HG03342 (cell line): ENCODE results near the gene SEC14L2.

Experiments
- ATAC-seq: cut with Tn5 transposase; IDR thresholded peaks from one replicate; pipeline ENCODE4 v1.9.1; 2021; ENCODE audit warnings: mild to moderate bottlenecking, moderate library complexity; ENCODE audit not compliant: unreplicated experiment

The SEC14L2 gene

DNA sequence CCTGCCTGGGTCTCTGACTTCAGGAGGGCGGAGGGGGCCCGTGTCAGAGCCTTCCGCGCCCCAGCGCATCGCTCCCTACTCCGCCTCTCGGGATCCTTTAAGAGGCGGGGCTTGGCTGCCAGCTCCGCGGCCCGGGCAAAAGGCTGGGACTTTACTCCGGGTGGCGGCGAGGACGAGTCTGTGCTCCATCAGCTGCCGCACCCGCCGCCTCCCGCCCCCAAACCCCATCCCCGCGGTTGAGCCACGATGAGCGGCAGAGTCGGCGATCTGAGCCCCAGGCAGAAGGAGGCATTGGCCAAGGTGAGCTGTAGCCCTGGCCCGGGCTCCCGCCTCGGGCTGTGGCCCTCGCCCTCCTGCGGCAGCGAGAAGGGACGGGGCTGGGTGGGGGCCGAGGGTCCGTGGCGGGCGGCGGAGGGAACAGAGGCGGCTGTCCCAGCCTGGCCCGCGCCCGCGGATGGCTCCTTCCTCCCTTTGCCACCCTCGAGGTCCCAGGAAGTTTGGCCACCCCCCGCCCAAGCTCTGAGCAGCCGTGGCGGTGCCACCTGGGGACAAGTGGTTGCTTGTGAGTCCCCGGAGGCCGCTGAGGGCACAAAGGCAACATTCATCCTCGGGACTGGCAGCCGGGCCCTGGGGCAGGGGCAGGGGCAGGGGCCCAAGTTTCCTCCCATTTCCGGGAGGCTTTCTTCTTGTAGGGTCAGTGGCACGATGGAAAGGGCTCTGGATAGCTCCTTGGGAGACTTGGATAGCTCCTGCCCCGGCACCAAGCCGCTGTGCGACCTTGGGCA, at the start of gene SEC14L2:
TSS of gene SEC14L2 (plus strand) at position 148 of the 785 bp plus-strand sequence. CDS start at position 247, 99 bp downstream.
- ATAC-seq: no peak

DNA sequence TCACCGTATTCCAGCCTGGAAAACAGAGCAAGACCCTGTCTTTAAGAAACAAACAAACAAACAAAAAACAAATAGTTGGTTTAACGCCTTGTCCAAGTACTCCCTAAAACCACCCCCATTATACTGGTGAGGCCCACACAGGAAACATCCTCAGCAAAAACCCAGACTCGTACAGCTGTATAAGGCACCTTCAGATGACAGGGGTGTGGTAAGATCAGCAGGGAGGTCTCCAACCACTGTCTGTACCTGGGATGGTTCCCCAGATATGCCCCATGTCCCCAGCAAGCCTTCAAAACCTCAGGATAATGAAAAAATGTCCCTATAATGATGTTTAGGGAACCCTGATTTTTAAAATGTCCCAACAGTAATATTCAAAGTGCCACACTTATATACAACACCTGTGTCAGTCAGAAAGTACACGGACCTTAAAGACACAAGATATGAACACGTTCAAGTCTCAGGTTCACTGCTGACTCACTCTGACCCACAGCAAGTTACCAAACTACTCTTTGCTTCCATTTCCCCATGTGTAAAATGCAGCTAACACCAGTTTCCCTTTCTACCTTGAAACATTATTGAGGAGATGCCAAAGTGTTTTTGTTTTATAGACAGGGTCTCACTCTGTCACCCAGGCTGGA, 49.4 kb upstream of the SEC14L2 start:
- ATAC-seq: no peak

DNA sequence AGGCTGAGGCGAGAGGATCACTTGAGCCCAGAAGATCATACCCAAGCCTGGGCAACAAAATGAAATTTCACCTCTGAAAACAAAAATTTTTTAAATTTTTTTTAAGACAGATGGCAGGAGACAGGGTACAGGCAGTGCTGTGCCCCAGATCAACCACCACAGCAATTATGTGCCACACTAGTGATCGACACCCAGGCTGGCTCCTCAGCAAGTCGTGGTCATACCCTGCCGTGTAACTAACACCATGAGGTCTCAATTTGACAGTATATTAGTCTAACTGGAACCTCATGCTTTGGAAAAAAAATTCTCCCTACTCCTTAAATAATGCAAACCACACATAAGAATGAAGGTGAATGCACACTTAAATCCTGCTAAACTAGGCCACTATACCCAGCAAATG, 48.4 kb upstream of the SEC14L2 start:
- no peak for ATAC-seq

DNA sequence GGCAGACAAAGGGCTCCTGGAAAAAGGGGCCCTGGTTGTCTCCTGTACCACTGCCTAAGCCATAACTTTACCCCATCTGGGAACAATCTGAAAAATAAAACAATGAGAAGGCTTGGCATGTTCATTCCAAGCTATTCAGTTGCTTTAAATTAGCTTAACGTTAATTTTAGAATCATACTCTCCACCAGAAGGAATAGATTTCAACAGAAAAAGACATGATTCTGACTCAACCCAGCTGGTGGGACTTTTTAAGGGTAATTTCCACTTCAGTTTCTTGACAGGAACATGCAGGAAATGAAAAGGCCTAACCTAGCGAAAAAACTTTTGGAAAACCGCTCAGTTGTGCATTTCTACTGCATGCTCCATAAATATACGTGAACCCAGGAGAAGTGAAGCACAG, 48.0 kb upstream of the SEC14L2 start:
- no peak for ATAC-seq

DNA sequence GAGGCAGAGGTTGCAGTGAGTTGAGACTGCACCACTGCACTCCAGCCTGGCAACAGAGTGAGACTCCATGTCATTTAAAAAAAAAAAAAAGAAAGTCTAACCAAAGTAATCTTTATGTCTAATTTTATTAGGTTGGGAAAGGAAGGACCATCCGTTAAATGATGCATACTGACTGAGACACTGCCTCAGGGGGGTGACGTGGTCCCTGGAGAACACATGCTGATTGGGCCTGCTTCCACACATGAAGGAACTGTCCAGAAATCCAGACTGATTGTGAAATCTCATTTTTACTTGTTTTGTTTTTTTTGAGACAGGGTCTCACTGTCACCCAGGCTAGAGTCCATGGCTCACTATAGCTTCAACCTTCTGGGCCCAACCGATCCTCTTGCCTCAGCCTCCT, 45.6 kb upstream of the SEC14L2 start:
- no peak for ATAC-seq

DNA sequence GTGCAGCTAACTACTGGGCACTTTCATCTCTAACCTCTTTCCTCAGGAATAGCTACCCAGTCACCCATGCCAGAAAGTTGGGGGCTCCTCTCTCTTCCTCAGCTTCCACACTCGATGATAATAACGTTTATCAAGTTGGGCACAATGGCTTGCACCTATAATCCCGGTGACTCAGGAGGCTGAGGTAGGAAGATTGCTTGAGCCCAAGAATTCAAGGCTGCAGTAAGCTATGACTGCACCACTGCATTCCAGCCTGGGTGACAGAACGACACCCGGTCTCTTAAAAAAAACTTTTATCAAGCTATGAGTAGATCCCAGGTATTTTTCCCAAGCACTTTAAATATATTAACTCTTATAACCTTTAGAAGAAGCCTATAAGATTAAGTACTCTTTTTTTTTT, 42.2 kb upstream of the SEC14L2 start:
- no peak for ATAC-seq

DNA sequence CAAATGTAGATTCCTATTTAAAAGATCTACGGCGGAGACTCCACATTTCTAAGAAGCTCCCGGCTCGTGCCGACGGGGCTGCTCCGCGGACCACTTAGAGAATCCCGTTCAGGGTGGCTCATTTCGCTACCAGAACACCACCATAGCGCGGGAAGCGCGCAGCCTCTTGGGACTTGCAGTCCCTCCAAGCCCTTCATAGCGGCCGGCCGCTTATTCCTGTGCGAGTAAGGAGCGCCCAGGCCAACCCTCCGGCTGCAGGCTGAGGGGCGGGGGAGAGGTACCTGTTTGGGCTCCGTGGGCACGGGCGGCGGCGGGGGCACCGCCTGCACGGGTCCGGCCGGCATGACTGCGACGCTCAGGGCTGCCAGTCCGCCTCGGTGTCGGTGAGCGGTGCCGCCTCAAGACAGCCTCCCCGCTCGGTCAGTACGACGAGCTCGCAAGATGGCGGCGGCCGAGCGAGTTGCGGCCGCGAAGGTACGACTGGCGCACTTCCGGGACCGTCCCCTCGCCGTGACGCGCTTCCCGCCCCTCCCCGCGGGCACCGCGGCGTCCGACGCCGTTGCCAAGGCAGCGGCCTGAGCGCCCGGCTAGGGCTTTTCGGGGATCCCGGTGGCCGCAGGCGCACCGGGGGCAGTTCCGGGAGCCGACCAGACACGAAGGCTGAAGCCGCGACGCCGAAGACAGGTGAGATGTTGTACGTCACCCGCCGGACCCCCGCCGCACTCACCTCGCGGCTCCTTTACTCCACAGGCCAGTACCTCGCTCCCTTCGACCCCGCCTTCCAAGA, 40.2 kb upstream of the SEC14L2 start, which contains the start of the genes CCDC157 and SF3A1:
TSS of gene CCDC157 (plus strand) at position 559 of the 787 bp plus-strand sequence. CDS start 8,994 bp downstream, outside the sequence.
TSS of gene SF3A1 (minus strand) at position 446 of the 787 bp plus-strand sequence. CDS start at position 344, 102 bp downstream.
- peak; percentile 86 for ATAC-seq

DNA sequence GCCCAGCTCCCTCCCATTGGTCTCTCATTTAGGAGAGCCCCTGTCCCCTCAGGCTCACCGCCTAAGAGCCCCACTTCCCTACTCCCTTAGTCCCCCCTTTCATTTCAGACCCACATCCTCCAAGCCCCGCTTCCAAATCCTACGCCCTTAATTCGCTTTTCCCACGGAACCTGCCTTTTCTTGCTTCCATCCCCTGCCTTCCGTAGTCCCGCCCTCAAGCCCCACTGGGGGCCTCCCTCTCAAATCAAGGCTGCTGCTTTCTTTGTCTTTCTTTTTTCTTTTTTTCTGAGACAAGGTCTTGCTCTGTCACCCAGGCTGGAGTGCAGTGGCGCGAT, 39.6 kb upstream of the SEC14L2 start:
- no peak for ATAC-seq

DNA sequence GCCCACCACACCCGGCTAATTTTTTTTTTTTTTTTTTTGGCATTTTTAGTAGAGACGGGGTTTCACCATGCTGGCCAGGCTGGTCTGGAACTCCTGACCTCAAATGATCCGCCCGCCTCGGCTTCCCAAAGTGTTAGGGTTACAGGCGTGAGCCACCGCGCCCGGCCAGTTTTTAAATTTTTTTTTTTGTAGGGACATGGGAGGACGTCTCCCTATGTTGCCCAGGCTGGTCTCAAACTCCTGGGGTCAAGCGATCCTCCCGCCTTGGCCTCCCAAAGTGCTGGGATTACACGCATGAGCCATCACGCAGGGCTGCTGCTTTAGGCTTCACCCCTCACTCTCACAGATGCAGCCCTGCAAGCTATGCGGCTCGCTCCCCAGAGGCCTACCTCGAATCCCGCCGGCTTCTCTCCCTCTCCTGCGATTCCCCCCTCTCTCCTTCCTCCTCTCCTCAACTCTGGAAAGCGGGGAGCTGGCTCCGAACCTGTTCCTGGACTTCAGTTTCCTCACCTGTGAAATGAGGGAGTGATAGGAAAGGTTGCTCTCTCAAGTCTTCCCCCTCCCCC, 39.1 kb upstream of the SEC14L2 start:
- ATAC-seq: no peak

DNA sequence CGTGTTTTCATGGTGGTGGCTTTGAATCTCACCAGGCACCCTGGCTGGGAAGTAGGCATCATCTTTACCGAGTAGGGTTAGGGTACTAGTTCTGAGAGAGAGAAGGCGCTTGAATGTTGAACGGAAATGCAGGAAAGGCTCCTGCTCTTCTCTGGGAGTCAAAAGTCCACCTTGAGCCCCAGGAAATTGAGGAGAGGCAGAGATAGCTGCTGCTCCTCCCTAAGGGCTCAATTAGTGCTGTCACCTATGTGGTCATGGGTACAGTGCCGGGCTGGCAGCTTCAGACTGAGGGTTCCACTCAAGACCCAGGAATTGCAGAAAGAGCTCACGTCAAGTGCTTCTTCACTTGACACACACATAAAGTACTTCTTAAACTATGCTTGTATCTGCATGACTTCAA, 38.3 kb upstream of the SEC14L2 start:
- ATAC-seq: no peak

DNA sequence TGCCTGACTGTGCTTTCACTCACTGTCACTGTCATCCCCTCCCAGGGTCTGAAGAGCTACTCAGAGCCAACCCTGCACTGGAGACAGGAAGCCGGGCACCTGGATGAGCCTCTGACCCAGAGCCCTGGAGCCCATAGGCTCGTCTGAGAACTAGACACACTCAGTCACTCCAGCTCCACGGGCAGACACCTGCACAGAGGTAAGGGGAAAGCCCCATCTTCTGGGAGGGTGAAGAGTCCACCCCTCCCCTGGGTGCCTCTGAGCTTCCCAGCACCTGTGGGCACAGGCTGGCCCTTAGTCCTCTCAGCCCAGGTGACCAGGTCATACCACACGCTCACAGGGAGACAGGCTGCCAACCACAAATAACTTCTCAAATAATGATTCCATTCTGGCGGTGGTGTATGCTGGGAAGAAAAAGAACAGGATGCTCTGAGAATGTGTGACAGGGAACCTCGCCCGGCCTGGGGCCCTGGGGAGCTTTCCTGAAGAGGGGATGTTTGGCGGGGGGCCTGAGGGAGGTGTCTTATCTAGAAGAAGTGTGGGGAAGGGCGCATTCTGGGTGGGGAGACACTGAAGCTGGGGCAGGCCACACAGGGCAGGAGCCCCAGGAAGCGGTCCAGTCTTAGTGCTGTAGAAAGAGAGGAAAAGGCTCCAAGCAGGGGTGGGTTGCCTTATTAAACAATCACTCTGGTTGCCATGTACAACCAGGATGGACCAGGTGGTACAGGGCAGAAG, 34.7 kb upstream of the SEC14L2 start:
- ATAC-seq: no peak

DNA sequence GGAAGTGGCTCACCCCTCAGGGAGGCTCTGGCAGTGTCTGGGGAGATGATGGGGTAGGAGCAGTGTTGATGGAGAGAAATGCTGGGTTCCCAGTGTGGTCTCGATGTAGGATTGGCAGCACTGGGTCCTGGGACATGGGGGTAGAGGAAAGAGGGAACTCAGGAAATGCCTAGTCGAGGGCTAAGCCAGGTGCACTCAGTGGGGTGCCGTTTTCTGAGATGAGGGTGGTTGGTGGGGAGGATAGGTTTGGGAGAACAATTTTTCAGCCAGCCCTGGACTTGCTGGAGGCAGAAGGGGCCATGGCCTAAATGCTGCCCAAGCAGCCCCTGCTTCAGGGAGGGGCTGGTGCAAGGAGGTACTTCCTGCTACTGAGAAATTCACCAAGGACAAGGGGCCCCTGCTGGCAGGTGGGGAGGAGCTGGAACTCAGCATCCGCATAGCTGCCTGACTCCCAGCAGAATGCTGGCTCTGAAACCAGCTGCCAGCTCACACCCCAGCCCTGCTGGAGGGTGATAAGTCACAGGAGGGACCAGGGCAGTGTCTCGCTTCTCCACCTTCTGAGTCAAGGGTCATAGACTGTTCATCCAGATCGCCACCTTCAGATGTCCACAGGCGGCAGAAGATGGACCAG, 34.1 kb upstream of the SEC14L2 start:
- no peak for ATAC-seq

DNA sequence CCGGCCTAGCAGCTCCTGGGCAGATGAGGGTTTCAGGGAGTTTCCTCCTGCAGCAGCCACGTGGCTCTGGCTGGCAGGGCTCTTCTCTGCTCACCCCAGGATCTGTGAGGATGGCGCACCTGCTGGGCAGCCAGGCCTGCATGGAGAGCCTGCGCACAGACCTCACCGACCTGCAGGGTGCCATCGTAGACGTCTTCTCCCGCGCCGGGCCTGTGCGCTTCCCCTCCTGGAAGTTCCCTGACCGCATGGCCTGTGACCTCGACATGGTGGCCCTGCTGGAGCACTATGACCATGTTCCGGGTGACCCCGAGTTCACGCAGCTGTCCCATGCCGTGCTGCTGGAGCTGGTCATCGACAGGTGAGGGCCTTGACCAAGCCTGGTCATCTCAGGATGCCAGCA, 30.9 kb upstream of the SEC14L2 start:
- no peak for ATAC-seq

DNA sequence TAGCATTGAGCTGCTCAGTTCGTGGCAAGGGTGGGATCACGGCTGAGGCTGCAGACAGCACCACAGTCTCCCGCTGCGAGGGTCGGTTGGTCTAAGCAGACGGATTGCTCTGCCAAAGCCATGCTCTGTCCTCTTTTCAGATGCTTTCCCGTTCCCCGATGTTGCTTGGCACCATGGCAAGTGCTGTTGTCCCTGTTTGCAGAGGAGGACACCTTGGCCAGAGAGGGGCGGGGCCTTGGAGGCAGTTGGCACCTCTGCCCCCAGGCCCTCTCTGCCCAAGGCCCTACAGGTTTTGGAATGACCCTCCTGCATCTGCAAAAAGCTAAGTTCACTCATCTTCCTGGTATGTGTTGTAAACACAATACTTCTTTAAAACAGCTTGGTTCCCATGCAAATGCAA, 28.4 kb upstream of the SEC14L2 start:
- ATAC-seq: no peak

DNA sequence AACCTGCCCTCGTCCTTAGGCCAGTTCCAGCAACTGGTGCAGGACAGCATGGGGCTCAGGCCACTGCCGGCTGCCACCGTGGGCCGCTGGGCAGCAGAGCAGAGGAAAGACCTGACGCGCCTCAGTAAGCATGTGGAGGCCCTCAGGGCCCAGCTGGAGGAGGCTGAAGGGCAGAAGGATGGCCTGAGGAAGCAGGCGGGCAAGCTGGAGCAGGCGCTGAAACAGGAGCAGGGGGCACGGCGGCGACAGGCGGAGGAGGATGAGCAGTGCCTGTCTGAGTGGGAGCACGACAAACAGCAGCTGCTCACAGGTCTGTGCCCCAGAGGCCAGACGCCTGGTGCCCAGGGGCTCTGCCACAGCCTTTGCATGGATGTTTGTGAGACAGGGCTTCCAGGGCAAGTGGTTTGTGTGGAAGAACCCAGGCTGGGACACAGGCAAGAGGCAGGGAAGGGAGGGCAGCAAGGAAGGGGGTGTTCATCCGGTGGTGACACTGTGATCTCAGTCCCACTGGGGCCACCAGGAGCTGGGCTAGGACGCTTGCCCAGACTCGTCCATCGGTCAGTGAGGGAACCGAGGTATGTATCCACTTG, 26.1 kb upstream of the SEC14L2 start:
- ATAC-seq: no peak

DNA sequence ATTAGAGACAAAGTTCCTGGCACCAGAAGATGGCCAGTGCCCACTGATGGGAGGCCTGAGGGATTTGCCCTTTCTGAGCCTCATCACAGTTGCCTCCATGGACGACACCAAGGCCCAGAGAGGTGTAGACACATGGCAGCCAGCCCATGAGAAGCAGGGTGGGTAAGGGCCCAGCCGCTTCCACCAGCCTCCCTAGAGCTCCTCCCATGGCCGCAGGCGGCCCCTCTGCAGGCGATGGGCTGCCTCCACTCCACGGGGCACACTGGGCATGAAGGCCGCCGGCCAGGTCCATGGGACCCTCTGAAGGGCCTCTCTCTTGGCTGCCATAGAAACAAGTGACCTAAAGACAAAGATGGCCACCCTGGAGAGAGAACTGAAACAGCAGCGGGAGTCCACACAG, 25.5 kb upstream of the SEC14L2 start:
- ATAC-seq: no peak

DNA sequence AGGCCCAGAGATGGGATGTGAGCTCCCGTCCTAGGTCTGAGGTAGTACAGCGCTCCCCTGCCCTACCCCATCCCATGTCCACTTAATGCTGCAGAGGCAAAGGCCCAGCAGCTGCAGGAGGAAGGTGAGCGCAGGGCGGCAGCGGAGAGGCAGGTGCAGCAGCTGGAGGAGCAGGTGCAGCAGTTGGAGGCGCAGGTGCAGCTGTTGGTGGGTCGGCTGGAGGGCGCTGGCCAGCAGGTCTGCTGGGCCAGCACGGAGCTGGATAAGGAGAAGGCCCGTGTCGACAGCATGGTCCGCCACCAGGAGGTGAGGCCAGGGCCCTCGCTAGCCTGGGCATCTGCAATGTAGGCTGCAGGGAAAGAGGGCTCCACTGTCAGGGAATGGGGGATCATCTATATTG, 24.8 kb upstream of the SEC14L2 start:
- no peak for ATAC-seq

DNA sequence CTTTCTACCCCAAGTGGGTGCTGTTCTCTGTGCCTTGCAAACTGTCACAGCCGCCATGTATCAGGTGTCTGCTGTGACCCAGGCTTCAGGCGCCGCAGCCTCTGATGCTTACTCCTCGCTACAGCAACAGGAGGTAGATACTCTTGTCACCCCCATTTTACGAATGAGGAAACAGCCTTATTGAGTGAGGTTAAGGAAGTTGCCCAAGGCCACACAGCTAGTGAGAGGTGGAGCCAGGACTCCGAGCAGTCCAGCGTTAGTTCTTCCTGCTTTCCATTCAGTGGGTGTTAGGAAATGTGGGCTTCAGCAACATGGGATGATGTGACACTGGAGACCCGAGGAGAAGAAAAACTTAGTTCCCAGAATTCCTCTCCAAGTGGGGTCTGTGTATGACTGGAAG, 23.9 kb upstream of the SEC14L2 start:
- ATAC-seq: no peak

DNA sequence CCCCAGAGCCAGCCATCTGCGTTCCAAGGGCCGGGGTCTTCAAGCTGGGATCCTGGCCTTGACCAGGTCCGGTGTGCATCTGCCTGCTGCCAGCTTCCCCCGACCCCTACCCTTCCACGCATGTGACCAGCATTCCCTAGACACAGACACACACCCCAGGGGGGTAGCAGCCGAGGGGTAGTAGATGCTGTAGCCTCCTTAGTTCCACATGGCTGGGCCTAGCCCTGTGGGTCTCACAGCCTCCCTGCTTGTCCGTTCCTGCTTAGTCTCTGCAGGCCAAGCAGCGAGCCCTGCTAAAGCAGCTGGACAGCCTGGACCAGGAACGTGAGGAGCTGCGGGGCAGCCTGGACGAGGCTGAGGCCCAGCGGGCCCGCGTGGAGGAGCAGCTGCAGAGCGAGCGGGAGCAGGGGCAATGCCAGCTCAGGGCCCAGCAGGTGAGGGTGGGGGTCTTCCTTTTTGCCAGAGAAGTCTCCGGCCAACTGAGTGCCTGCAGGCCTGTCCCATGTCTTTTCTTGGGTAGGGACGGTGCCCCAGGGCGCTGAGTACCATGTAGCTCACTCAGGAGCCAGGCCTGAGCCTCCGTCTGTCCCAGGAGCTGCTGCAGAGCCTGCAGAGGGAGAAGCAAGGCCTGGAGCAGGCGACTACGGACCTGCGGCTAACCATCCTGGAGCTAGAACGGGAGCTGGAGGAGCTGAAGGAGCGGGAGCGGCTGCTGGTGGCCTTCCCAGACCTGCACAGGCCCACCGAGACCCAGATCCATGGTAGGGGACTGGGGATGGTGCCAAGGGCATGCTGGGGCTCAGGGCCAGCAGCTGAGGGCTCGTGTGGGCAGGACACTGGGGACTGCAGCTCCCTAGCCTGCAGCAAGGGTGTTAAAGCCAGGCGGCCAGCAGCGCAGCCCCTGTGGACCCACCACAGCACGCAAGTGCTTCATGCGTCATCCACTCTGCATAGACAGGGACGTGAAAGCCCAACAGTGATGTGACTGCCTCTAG, 23.2 kb upstream of the SEC14L2 start:
- no peak for ATAC-seq
